GM11168 (cell line): ENCODE measurements around the gene HSBP1L1.

Source experiments
- in situ Hi-C: fragments of 300-500 bp; cut with MboI; formaldehyde crosslinking; loops from one replicate; pipeline ENCODE4 v1.12.0; 2022; ENCODE audit warnings: low sequenced_read_pairs; ENCODE audit not compliant: unreplicated experiment

The HSBP1L1 gene

DNA sequence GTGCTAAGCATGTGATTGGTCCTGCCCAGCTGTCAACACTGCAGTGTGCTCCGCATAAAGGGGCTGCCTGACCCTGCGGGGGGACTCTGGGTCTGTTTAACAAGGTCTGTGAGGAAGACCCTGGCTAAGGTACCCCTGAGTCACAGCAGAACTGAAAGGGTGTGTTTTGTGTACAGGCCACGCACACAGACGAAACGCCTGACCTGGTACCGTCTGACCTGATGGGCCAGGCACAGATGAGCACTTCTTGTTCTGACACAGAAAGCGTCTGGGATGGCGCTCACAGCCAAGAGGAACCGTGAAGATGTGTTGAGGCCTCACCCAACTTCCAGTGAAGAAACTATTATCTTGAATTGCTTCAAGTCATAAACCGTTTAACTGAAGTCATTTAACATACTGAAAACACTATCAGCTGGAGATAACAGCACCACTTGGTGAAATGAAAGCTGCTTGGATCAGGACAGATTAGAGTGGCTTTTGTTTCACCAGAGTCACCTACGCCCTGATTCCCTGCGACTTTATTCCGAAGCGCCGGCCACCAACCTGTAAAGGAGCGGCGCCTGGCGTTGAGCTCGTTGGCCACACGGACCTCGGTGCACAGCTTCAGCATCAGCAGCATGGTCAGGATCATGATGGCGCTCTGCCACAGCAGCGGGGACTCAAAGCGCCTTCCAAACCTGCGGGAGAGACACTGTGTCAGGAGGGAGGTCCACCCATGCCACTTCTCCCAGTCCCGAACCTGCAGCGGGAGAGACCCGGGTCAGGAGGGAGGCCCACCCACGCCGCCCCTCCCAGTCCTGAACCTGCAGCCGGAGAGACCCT lies 21.4 kb upstream of the HSBP1L1 start:
- in situ Hi-C loops = no loop called here

DNA sequence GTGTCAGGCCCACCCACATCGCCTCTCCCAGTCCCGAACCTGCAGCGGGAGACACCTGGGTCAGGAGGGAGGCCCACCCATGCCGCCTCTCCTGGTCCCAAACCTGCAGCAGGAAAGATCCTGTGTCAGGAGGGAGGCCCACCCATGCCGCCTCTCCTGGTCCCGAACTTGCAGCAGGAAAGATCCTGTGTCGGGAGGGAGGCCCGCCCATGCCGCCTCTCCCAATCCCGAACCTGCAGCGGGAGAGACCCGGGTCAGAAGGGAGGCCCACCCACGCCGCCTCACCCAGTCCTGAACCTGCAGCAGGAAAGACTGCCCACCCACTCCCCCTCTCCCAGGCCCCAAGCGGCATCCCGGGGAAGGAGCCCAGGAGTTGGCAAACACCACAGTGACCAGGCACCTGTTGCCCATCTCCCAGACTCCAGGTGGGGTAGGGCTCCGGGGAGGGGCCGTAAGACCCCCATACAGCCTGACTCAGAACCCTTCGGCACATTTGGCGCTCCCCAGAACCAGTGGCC lies 20.8 kb upstream of the HSBP1L1 start:
- in situ Hi-C loops = no loop called here

- in situ Hi-C loops = no loop called here
These were observed 20.2 kb upstream of the HSBP1L1 start for GRCh38 chr18:79944126-79944731.

GRCh38 chr18:79944746-79945117 lies 19.7 kb upstream of the HSBP1L1 start:
- in situ Hi-C loops = no loop called here

DNA sequence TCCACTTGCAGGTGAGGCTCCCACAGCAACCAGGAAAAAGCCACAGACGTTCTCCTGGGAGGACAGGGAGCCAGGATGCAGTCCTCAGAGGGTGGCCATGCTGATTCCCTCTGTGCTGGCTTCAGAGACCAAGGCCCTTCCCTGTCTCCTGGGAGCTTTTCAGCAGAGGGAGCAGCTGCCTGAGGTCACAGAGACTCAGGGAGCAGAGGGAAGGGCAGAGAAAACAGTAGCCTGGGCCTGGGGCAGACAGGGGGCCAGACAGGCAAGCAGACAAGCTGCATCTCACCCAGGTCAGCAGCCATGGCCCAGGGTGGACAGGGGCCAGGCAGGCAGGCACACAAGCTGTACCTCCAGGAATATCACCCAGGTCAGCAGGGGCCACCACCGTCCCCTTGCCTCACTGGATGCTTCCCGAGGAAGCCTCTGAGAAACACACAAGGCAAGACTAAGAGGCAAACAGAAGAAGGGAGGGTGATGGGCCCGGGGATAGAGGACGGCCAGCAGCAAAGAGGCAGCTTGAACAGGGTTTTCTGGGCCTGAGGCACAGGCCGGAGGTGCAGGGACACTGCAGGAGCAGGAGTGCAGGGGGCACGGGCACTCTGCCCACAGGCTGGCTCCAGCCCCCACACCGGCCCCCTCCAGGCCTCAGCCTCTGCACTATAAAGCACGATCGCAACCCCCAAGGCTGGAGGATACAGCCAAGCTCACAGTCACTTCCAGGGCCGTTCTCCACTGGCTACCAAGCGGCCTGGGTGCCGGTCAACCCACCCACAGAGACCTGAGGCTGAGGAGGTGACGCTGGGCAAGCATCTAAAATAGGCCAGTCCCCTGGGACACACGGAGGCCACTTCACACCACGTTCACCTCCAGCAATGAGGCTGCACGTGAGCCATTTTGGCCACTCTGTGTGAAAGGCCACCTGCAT lies 19.1 kb upstream of the HSBP1L1 start:
- in situ Hi-C loops = no loop called here

DNA sequence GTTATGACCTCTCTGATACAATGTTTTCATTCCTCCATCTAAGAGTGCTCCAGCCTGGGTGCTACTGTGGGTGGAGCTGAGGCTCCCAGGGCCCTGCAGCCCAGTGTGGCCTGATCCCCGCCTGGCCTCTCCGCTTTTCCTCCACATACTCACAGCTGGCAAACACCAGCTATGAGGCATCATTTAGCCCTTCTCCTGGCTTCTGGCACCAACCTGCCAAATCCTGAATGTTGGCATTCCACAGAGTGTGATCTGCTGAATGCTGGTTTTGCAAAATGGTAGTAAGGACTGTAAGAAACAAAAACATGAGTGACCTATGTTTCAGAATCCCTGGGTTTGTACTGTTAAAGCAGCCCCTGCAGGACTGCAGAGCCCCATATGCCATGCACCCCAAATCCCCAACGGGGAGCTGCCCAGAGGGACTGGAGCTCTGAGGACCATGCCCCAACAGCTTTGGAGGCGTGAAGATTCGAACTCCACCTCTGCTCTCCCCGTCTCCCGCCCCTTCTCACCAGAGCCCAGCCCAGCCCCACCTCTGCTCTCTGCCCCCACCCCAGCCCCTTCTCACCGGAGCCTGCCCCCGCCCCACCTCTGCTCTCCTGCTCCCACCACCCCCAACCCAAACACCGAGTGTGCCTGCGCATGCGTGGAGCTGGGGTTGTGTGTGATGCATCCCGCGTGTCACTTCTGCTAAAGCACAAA lies 17.2 kb upstream of the HSBP1L1 start:
- in situ Hi-C loops = no loop called here

- in situ Hi-C loops = no loop called here
These were observed 16.4 kb upstream of the HSBP1L1 start for GRCh38 chr18:79947881-79948610.

GRCh38 chr18:79948719-79949411 lies 15.6 kb upstream of the HSBP1L1 start:
- in situ Hi-C loops = no loop called here

GRCh38 chr18:79949697-79950487 lies 14.6 kb upstream of the HSBP1L1 start:
- in situ Hi-C loops = no loop called here

DNA sequence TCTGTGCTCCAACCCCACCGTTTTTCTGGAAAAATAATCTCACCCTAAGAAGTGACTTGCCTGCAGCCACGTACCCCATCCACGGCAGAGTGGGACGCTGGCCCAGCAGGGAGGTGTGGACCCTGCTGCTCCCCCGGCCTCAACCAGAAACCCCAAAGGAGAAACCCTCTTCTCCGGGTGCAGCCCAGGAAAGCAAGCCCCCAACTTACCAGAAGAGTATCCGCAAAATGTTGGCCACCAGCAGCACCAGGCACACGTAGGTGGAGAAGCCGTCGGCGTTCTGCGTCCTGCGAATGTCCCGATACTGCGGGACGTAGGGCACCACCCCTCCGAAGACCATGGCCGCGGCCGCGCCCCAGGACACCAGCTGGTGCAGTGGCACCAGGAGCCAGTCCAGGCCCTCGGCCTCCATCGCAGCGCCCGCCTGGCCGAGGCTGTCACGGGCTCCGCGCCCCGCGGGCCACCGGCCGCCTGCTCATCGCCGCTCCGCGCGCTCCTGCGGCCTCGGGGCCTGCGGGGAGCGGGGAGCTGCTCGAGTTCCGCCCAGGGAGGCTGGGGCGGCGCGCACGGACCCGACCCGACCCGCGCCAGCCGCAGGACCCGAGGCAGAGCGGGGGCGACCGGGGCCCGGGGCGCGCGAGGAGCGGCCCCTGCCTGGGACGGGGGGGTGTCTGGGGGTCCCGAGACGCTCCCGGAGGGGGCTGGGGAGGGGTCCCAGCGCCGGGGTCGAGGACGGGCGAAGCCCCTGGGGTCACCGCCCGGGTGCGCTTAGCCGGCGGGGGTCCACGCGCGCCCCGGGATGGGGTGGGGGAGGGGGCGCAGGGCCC lies 13.7 kb upstream of the HSBP1L1 start:
- in situ Hi-C loops = no loop called here

DNA sequence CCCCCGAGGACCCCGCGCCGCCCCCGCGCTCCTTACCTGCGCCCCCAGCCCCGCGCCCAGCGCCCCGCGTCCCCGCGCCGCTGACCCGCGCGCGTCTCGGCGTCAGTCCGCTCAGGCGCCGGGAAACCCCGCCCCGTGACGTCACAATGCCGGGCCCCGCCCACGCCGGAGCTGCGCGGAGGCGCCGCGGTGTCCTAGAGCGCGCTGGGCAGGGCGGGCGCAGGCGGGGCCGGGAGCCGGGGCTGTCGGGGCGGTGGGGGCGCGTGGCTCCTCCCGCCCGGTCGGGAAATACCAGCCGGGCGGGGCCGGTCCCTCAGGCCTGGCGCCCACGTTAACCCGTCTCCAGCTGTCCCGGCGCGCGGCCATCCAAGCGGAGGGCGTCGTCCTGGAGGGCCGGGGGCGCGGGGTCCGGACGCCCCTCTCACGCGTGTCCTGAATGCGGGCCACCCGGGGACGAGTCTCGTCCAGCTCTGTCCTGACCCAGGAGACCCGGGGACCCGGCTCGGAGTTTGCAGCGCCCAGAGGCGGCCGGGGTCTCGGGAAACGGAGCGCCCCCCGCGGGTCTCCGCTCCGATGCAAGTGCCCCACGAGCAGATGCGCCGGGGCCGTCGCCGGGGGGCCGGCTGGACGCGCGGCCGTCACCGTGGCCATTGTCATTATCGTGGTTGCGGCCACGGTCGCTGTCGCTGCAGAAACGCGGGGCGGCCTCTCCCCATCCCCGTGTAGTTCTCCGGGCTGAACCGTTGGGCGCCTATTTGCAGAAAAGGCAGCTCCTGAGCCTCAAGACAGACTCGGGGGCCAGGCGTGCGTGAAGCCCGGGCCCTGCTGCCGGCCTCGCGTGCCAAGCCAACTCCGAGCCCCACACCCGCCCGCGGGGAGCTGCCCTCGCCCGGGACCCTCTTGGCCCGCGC lies 12.6 kb upstream of the HSBP1L1 start, which contains the start of gene SLC66A2:
TSS of gene SLC66A2 (minus strand) at position 109 of the 911 bp plus-strand sequence. CDS start 727 bp downstream, outside the sequence.
- in situ Hi-C loops = no loop called here

DNA sequence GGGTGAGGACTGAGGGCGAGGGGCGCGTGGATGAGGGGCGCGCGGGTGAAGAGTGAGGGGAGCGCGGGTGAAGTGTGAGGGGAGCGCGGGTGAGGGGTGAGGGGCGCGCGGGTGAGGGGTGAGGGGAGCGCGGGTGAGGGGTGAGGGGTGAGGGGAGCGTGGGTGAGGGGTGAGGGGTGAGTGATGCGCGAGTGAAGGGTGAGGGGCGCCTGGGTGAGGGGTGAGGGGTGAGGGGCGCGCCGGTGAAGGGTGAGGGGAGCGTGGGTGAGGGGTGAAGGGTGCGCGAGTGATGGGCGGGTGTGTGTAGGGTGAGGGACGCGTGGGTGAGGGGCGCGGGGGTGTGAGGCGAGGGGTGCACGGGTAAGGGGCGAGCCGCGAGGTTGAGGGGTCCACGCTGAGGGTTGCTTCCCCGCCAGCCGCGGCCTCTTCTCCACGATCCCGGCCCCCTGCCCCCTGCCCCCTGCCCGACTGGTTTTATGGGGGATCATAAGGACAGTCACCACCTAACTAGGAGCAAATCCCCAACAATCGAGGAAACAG lies 11.9 kb upstream of the HSBP1L1 start:
- in situ Hi-C loops = no loop called here

- in situ Hi-C loops = no loop called here
These were observed 11.4 kb upstream of the HSBP1L1 start for GRCh38 chr18:79952996-79953559.

GRCh38 chr18:79953971-79954651 lies 10.3 kb upstream of the HSBP1L1 start:
- in situ Hi-C loops = no loop called here

- in situ Hi-C loops = no loop called here
These were observed 9.7 kb upstream of the HSBP1L1 start for GRCh38 chr18:79954791-79955190.
